Measurements from ENCODE around the gene OR9G1. TPM values are rescaled to one million over a fixed set of nuclear protein-coding genes. Genes with fewer than 3 reads are reported as not detected.

OR9G1 gene, protein sequence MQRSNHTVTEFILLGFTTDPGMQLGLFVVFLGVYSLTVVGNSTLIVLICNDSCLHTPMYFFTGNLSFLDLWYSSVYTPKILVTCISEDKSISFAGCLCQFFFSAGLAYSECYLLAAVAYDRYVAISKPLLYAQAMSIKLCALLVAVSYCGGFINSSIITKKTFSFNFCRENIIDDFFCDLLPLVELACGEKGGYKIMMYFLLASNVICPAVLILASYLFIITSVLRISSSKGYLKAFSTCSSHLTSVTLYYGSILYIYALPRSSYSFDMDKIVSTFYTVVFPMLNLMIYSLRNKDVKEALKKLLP
- not detected in 2 replicates for total RNA-seq

GRCh38 chr11:56698795-56699194, at the start of gene OR9G1:
Gene OR9G1 (plus strand): TSS chr11:56699095. CDS start chr11:56700388, 1,293 bp downstream.

DNA sequence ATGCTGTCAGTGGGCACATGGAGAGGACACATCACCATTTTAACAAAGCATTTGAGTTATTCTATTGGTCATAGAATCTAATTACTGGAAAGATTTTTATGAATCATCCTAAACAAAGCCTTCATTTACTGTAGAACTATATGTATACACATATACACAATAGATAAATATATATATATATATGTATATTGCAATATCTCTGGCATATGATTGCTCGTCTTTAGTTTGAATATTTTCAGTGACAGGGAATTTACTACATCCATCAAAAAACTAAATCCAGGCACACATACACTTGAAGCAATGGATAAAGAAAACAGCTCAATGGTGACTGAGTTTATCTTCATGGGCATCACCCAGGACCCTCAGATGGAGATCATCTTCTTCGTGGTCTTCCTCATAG, 35.5 kb upstream of the OR9G1 start, which contains the start of gene OR5AR1:
TSS of gene OR5AR1 (plus strand) at position 301 of the 400 bp plus-strand sequence. CDS start at position 301, 0 bp downstream.

GRCh38 chr11:56748597-56748996, 49.7 kb downstream of the OR9G1 start, which contains the start of gene OR9G4:
Gene OR9G4 (minus strand): TSS chr11:56748697. CDS start chr11:56743766, 4,931 bp downstream.

Other genes with a start within 250 kb of the OR9G1 start
- gene OR5M3, start 225.7 kb upstream of the OR9G1 start, total RNA-seq: not detected in 2 replicates
- not detected in 2 replicates for gene OR5M8, start 207.7 kb upstream of the OR9G1 start, total RNA-seq
- not detected in 2 replicates for gene OR5M11, start 155.8 kb upstream of the OR9G1 start, total RNA-seq
- not detected in 2 replicates for gene OR5M10, start 121.4 kb upstream of the OR9G1 start, total RNA-seq
- gene OR5M1, start 84.2 kb upstream of the OR9G1 start, total RNA-seq: not detected in 2 replicates
- not detected in 2 replicates for gene OR5AP2, start 56.7 kb upstream of the OR9G1 start, total RNA-seq
- gene OR5AR1, start 35.4 kb upstream of the OR9G1 start, total RNA-seq: not detected in 2 replicates
- gene OR9G4, start 49.6 kb downstream of the OR9G1 start, total RNA-seq: not detected in 2 replicates